ENCODE results near the gene ZNF485.
A peak's percentile ranks its signal among the peaks of the same experiment; 100 is the strongest.
"Not testable (repeated sequence)": the region's sequence is repeated elsewhere in the genome, so short reads cannot be mapped to it uniquely, and the experiment has no call there.

ZNF485 gene

GRCh38 chr10:43607199-43607573, 948 bp downstream of the ZNF485 start:
- DNase-seq: no peak

GRCh38 chr10:43610636-43611035, 4.4 kb downstream of the ZNF485 start:
- DNase-seq: no peak

- DNase-seq: no peak
Measured at GRCh38 chr10:43616697-43617370, 10.6 kb downstream of the ZNF485 start.

- no peak for DNase-seq
Measured at GRCh38 chr10:43619368-43619767, 13.1 kb downstream of the ZNF485 start.

- DNase-seq: no peak
Measured at GRCh38 chr10:43622038-43622437, 15.8 kb downstream of the ZNF485 start.

GRCh38 chr10:43623351-43623750, 17.1 kb downstream of the ZNF485 start:
- no peak for DNase-seq

GRCh38 chr10:43627942-43628341, 21.7 kb downstream of the ZNF485 start:
- DNase-seq: no peak

GRCh38 chr10:43628956-43629355, 22.7 kb downstream of the ZNF485 start:
- no peak for DNase-seq

- DNase-seq: not testable (repeated sequence)
Measured at GRCh38 chr10:43635816-43636215, 29.6 kb downstream of the ZNF485 start.

GRCh38 chr10:43640603-43641002, 34.4 kb downstream of the ZNF485 start:
- no peak for DNase-seq

- no peak for DNase-seq
Measured at GRCh38 chr10:43644252-43644651, 38.0 kb downstream of the ZNF485 start.

- no peak for DNase-seq
Measured at GRCh38 chr10:43645866-43646265, 39.6 kb downstream of the ZNF485 start.

GRCh38 chr10:43647576-43647975, 41.3 kb downstream of the ZNF485 start:
- no peak for DNase-seq

- DNase-seq: no peak
Measured at GRCh38 chr10:43648095-43648397, 41.8 kb downstream of the ZNF485 start.

GRCh38 chr10:43648398-43649184, 42.4 kb downstream of the ZNF485 start, which contains the start of gene ZNF32:
Gene ZNF32, minus strand, starts transcription at chr10:43648881. Its CDS starts 2,748 bp downstream, at chr10:43646133.
- peak; percentile 83 for DNase-seq

GRCh38 chr10:43649185-43649523, 42.9 kb downstream of the ZNF485 start:
- DNase-seq: no peak

- no peak for DNase-seq
Measured at GRCh38 chr10:43653746-43654145, 47.5 kb downstream of the ZNF485 start.

- no peak for DNase-seq
Measured at GRCh38 chr10:43655311-43655710, 49.1 kb downstream of the ZNF485 start.

GRCh38 chr10:43658227-43658626, 52.0 kb downstream of the ZNF485 start:
- no peak for DNase-seq

GRCh38 chr10:43665054-43665453, 58.8 kb downstream of the ZNF485 start:
- DNase-seq: no peak

GRCh38 chr10:43666552-43666951, 60.3 kb downstream of the ZNF485 start:
- no peak for DNase-seq

GRCh38 chr10:43667317-43667731, 61.1 kb downstream of the ZNF485 start:
- DNase-seq: no peak

Data from CD4-positive, alpha-beta T cell treated with Interleukin-15 for 1 hour (primary cell).